Measurements from ENCODE around the gene C10orf71.

Gene C10orf71

GRCh38 chr10:49347342-49347741, 48.4 kb downstream of the C10orf71 start:
- no peak for FAIRE-seq

GRCh38 chr10:49347827-49348226, 48.9 kb downstream of the C10orf71 start:
- no peak for FAIRE-seq

DNA sequence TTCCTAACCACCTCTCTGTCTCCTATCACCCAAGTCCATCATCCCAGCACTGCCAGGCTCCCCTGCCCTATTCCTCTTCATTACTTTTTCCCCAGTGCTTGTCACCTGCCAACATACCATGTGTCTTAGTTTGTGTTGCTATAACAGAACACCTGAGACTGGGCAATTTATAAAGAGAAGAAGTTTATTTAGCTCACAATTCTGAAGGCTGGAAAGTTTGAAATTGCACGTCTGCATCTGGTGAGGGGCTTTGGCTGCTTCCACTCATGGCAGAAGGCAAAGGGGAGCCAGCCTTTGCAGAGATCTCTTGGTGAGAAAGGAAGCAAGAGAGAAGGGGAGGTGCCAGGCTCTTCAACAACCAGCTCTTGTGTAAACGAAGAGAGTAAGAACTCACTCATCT, 49.6 kb downstream of the C10orf71 start:
- FAIRE-seq, result no peak

- FAIRE-seq, result no peak
Measured at GRCh38 chr10:49349390-49349789, 50.4 kb downstream of the C10orf71 start.

DNA sequence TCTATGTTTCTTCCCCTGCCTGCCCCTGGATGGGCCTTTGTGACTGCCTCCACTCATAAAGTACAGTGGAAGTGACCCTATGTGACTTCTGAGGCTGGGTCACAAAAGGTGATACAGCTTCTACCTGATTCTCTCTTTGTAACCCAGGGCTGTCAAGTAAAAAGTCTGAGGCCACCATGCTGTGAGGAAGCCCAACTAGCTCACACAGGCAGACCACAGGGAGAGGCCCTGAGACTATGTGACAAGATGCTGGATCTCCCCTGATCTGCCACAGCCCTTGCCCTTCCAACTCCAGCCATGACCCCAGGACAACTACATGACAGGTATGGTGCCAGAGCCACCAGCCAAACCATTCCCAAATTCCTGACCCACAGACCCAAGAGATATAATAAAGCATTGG, 51.2 kb downstream of the C10orf71 start:
- no peak for FAIRE-seq

DNA sequence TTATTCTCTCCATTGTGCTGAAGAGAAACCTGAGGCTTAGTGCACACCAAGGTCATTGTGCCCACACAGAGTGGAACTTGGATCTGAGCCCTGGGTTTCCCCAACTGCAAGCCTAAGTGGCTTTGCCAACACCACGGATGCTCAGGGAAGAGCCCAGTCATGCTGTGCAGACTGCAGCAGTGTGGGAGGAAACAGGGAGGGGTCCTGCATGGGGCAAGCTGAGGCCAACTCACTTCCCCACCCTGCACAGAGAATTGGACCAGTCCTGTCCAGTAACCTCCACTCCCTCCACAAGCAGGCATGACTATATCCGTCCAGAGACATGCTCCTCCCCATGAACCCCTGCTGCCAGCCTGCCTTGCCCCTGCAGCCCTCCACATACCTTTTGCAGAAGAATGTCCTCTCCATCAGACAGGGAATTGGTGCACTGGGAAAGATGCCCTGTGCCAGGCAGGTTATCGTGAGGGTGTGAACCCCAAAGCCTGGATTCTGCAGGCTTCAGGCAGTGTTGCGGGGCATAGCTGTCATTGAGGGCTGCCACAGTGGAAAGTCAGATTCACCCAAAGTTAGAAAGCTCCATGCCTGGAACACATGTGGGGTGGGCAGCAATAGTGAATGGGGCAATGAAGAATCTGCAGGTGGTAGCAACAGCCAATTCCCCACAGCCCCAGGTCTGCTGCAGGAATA, 52.0 kb downstream of the C10orf71 start:
- FAIRE-seq, result no peak

GRCh38 chr10:49351669-49352068, 52.7 kb downstream of the C10orf71 start:
- FAIRE-seq, result no peak

- FAIRE-seq, result no peak
Measured at GRCh38 chr10:49352323-49352722, 53.4 kb downstream of the C10orf71 start.

DNA sequence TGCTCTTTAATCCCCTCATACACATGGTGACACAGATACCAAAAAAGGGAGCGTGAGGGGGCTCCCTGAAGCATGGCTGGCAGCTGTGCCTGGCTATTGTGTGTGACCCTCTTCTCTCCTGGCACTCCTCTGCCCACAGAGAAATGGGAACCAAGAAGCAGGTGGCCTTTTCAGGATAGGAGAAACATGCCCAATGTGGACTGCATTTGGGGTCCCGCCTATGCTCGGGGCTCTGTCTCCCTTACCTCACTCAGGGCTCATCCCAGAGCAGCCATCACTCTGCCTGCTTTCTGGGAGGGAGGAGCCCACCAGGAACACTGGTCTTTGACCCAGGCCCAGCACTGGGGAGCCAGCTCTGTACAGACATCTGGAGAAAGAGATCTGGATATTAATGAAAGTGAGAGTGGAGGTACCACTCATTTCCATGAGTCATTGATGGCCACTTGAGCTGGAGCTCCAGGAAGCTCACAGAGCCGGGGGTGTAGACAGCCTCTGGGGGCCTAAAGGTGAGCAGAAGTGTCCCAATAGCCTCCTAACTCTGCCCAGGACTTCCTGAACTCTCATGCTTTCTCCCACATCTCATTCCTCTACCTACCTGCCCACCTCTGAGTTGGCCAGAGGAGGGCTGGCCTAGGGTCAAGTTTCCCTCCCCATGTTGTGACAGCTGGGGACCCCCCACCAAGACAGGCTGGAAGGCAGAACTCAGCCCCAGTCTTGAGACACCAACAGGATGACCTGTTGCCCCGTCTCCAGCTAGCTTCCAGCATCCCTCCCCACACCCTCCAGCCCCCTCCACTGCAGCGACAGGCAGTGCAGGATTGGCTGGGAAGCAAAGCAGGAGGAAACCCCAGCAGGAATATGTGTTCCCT, 54.3 kb downstream of the C10orf71 start:
- no peak for FAIRE-seq

GRCh38 chr10:49353895-49354566, 55.1 kb downstream of the C10orf71 start:
- no peak for FAIRE-seq

GRCh38 chr10:49354593-49354992, 55.6 kb downstream of the C10orf71 start:
- no peak for FAIRE-seq

DNA sequence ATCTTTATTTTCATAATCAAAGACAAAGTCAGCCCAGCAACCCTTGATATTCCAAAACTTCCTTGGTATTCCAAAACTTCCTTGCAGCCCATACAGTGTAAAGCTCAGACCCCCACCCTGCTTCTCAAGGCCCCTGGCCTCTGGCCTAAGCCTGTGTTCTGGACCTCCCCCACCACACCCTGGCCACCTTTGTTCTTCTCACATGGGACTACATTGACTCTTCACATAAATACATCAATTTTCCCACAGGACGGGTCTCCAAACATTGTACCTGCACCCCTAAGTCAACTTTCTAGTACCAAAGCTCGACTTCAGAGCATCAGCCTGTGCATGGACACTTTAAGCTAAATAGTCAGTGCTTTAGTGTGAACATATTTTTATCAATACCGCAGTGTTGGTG, 56.3 kb downstream of the C10orf71 start:
- FAIRE-seq, result no peak

GRCh38 chr10:49356181-49356580, 57.2 kb downstream of the C10orf71 start:
- no peak for FAIRE-seq

- no peak for FAIRE-seq
Measured at GRCh38 chr10:49356944-49357343, 58.0 kb downstream of the C10orf71 start.

DNA sequence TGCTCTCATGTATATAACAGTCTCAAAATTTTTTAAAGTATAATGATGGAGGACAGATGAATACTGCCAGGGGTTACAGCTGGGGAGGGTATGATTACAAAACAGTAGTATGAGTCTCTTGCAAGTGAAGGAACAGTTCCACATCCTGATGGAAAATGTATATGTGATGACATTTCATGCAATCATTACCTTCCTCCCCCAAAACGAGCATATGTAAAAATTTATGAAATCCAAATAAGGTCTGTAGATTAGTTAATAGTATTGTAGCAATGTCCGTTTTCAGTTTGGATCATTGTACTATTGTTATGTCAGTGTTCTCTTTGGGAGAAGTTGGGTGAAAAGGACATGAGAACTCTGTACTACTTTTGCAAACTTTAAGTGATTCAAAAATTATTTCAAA, 58.9 kb downstream of the C10orf71 start:
- no peak for FAIRE-seq

DNA sequence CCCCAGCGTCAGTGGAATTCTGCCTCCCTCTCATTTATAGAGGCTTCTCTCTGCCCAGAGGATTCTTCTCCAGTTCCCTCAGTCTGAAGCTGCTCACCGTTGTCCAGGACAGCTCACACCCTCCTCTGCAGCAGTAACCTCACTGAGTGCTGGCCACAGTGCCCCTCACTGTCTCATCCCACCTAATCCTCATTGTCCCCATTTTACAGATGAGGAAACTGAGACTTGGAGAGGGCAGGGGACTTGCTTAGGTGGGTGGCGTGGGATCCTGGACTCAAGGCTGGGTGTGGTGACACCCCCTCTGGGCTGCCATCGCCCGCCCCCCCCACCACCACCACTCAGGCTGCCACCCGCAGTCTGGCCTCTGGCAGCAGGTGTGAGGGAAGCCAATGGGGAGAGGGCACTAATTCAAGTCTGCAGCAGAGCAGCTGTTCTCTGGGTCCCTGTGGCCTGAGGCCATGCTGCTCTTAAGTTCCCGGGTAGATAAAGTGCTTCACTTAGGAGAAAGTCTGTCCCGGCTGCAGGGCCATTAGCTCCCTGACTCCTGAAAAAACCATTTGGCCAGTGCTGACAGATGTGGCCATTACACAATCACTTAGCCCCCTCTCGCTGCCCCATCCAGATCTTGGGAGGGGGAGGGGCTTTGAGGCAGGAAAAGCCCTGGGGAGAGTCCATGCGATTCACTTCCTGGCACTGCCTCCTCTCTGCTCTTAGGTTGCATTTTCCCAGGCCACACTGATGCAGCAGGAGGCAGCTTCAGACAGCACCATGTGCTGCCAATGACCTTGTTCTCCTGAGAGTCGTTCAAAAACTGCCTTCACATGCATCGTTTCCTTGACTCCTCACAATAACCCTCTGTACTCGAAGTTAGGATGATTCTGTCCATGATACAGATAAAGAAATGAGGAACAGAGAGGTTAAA, 60.6 kb downstream of the C10orf71 start:
- no peak for FAIRE-seq

- no peak for FAIRE-seq
Measured at GRCh38 chr10:49360271-49361177, 61.6 kb downstream of the C10orf71 start.

DNA sequence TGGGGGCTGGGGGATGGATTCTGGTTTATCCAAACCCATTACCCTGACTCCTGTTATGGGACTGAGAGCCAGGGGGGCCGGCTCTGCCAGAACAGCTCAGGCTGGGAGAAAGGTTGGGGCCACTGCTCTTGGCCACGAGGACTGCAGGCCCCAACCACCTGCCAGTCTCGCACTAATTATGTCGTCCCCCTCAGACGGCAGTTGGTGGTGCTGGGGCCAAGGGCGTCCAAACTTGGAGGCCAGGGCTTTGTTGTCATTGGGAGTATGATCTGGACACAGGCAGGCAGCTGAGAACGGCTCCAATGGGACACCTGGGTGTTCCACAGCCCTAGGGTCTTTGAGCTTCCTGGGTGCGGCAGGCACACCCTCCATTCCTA, 62.2 kb downstream of the C10orf71 start:
- FAIRE-seq, result no peak

DNA sequence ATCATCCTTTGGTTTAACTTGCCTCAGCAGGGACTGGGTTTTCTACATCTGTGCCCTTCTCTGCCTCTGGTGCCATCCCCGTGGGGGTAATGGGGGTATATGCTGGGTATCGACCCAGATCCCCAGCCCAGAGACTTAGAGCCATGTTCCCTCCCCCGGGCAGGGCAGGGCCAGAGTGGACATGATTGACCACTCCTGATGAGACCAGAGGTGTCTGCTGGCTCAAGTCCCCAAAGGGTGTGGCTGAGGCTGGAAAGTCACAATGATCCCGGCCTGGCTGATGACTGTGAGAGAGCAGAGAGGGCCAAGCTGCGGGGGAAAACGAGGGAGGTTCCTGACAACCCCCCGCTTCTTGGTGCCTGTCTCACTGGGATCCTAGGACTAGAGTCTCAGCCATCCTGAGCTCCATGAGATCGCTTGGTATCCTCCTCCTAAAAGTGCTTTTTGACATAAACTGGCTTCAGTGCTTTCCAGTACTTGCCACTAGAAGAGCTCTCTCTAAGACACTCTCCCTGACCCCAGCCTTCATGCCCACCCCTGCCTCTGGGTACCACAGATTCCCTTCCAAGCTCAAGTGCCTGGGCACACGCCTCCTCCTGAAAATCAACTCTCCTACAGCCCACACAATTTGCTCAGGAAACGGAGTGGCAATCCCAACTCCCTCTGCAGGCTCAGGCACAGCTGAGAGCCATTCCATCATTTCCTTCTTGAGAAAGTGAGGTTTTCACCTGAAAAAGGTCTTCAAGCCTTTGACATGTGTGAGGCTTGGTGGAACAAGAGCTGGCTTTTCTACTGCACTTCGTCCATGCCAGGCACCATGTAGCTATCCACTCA, 63.0 kb downstream of the C10orf71 start:
- no peak for FAIRE-seq

- no peak for FAIRE-seq
Measured at GRCh38 chr10:49362596-49363260, 63.8 kb downstream of the C10orf71 start.

Data from colon (tissue), 2 donors.